Measurements from ENCODE around the gene ATP11A.

ATP11A gene

GRCh38 chr13:112835344-112835743, 145.5 kb downstream of the ATP11A start:
- no peak for TF ChIP-seq GATA2 (IDR thresholded peaks at IDR 0.05; ENCODE audit: low read depth, low read length)
- no peak for TF ChIP-seq GATA3 (IDR thresholded peaks at IDR 0.05; ENCODE audit: low read depth, low read length)

GRCh38 chr13:112835796-112836195, 146.0 kb downstream of the ATP11A start:
- TF ChIP-seq GATA3 (IDR thresholded peaks at IDR 0.05; ENCODE audit: low read depth, low read length) (no peak), GATA2 (IDR thresholded peaks at IDR 0.05; ENCODE audit: low read depth, low read length) (no peak)

GRCh38 chr13:112836940-112837339, 147.1 kb downstream of the ATP11A start:
- no peak for TF ChIP-seq GATA3 (IDR thresholded peaks at IDR 0.05; ENCODE audit: low read depth, low read length)
- no peak for TF ChIP-seq GATA2 (IDR thresholded peaks at IDR 0.05; ENCODE audit: low read depth, low read length)

- no peak for TF ChIP-seq GATA3 (IDR thresholded peaks at IDR 0.05; ENCODE audit: low read depth, low read length)
- no peak for TF ChIP-seq GATA2 (IDR thresholded peaks at IDR 0.05; ENCODE audit: low read depth, low read length)
Measured at GRCh38 chr13:112837371-112838037, 147.7 kb downstream of the ATP11A start.

- no peak for TF ChIP-seq GATA2 (IDR thresholded peaks at IDR 0.05; ENCODE audit: low read depth, low read length)
- TF ChIP-seq GATA3 (IDR thresholded peaks at IDR 0.05; ENCODE audit: low read depth, low read length) = no peak
Measured at GRCh38 chr13:112838038-112838841, 148.4 kb downstream of the ATP11A start.

GRCh38 chr13:112838842-112839117, 148.9 kb downstream of the ATP11A start:
- TF ChIP-seq GATA3 (IDR thresholded peaks at IDR 0.05; ENCODE audit: low read depth, low read length) (no peak), GATA2 (IDR thresholded peaks at IDR 0.05; ENCODE audit: low read depth, low read length) (no peak)

GRCh38 chr13:112839356-112840105, 149.7 kb downstream of the ATP11A start:
- no peak for TF ChIP-seq GATA3 (IDR thresholded peaks at IDR 0.05; ENCODE audit: low read depth, low read length)
- TF ChIP-seq GATA2 (IDR thresholded peaks at IDR 0.05; ENCODE audit: low read depth, low read length) = no peak

GRCh38 chr13:112840472-112841302, 150.8 kb downstream of the ATP11A start:
- no peak for TF ChIP-seq GATA2 (IDR thresholded peaks at IDR 0.05; ENCODE audit: low read depth, low read length)
- no peak for TF ChIP-seq GATA3 (IDR thresholded peaks at IDR 0.05; ENCODE audit: low read depth, low read length)

- TF ChIP-seq GATA2 (IDR thresholded peaks at IDR 0.05; ENCODE audit: low read depth, low read length) = no peak
- TF ChIP-seq GATA3 (IDR thresholded peaks at IDR 0.05; ENCODE audit: low read depth, low read length) = no peak
Measured at GRCh38 chr13:112842343-112842856, 152.6 kb downstream of the ATP11A start.

GRCh38 chr13:112842931-112843391, 153.1 kb downstream of the ATP11A start:
- TF ChIP-seq GATA3 (IDR thresholded peaks at IDR 0.05; ENCODE audit: low read depth, low read length) = no peak
- no peak for TF ChIP-seq GATA2 (IDR thresholded peaks at IDR 0.05; ENCODE audit: low read depth, low read length)

- no peak for TF ChIP-seq GATA3 (IDR thresholded peaks at IDR 0.05; ENCODE audit: low read depth, low read length)
- TF ChIP-seq GATA2 (IDR thresholded peaks at IDR 0.05; ENCODE audit: low read depth, low read length) = no peak
Measured at GRCh38 chr13:112843392-112844111, 153.7 kb downstream of the ATP11A start.

- no peak for TF ChIP-seq GATA3 (IDR thresholded peaks at IDR 0.05; ENCODE audit: low read depth, low read length)
- no peak for TF ChIP-seq GATA2 (IDR thresholded peaks at IDR 0.05; ENCODE audit: low read depth, low read length)
Measured at GRCh38 chr13:112844411-112844810, 154.6 kb downstream of the ATP11A start.

- TF ChIP-seq GATA2 (IDR thresholded peaks at IDR 0.05; ENCODE audit: low read depth, low read length) = no peak
- TF ChIP-seq GATA3 (IDR thresholded peaks at IDR 0.05; ENCODE audit: low read depth, low read length) = no peak
Measured at GRCh38 chr13:112844879-112845278, 155.0 kb downstream of the ATP11A start.
